Liver (tissue), 3 donors: ENCODE data around the gene QKI.

Experiments
- EGR1 ChIP-seq, 2 donors: IDR thresholded peaks; 2 replicates each; pipeline ENCODE4 v1.6.1; 2016 to 2018; ENCODE audit warnings: antibody characterized with exemption in 2 of 2, low read depth in 2 of 2
- NR2F2 ChIP-seq: IDR thresholded peaks from 2 replicates; pipeline ENCODE4 v1.6.1; 2016; ENCODE audit warnings: antibody characterized with exemption
- RAD21 ChIP-seq, 2 donors: IDR thresholded peaks; 2 replicates each; pipeline ENCODE4 v1.6.1; 2016; ENCODE audit warnings: antibody characterized with exemption in 2 of 2, mild to moderate bottlenecking in 2 of 2
- SP1 ChIP-seq: IDR thresholded peaks from 2 replicates; pipeline ENCODE4 v1.6.1; 2018; ENCODE audit warnings: antibody characterized with exemption, mild to moderate bottlenecking
- YY1 ChIP-seq: IDR thresholded peaks from 2 replicates; pipeline ENCODE4 v1.6.1; 2016; ENCODE audit warnings: antibody characterized with exemption, mild to moderate bottlenecking
- TF ChIP-seq, protein P1 (sequence below): fragments of 150-350 bp; IDR thresholded peaks from 2 replicates; pipeline ENCODE4 v1.5.1; 2017; ENCODE audit warnings: improper control_type of control experiment, low read depth, low read length; ENCODE audit not compliant: missing input control
- TF ChIP-seq, protein P2 (sequence below): IDR thresholded peaks from 2 replicates; pipeline ENCODE4 v1.6.1; 2016; ENCODE audit warnings: antibody characterized with exemption, mild to moderate bottlenecking
- TF ChIP-seq, protein P3 (sequence below): IDR thresholded peaks from 2 replicates; pipeline ENCODE4 v1.6.1; 2016; ENCODE audit warnings: antibody characterized with exemption
- TF ChIP-seq, protein P4 (sequence below): IDR thresholded peaks from 2 replicates; pipeline ENCODE4 v1.6.1; 2016; ENCODE audit warnings: antibody characterized with exemption
- donor health status: healthy.
- donor health status: healthy.

DNA sequence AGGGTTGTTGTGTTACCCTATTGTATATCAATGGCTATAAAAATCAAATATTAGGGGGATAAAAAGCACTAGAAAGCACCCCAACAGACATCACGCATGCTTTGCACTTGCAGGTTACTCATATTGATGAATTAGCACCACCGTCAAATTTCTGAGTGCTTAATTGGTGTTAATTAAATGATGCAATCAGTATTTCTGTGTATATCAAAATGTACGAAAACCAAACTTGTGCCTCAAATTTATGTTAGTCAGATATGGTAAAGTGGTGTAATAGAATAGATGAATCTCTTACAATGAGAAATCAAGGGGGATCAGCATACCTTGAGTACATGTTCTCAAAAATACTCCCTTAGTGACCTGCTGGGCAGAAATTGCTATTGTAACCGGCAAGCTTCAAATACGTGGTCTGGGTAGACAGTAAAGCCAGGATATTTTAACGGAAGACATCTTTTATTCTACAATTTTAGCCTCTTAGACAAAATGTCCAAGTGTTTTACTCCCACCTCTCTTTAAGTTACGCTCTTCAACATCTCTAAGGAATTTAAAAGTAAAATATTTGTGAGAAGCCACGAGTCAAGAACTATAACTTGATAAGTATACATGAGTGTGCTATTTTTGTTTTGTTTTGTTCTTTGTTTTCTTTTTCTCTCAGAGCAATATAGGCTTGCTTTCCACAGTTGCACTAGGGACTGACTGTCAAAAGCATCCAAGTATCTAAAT lies 166.0 kb downstream of the QKI start:
- TF ChIP-seq, protein P1, sequence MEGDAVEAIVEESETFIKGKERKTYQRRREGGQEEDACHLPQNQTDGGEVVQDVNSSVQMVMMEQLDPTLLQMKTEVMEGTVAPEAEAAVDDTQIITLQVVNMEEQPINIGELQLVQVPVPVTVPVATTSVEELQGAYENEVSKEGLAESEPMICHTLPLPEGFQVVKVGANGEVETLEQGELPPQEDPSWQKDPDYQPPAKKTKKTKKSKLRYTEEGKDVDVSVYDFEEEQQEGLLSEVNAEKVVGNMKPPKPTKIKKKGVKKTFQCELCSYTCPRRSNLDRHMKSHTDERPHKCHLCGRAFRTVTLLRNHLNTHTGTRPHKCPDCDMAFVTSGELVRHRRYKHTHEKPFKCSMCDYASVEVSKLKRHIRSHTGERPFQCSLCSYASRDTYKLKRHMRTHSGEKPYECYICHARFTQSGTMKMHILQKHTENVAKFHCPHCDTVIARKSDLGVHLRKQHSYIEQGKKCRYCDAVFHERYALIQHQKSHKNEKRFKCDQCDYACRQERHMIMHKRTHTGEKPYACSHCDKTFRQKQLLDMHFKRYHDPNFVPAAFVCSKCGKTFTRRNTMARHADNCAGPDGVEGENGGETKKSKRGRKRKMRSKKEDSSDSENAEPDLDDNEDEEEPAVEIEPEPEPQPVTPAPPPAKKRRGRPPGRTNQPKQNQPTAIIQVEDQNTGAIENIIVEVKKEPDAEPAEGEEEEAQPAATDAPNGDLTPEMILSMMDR = no peak
- TF ChIP-seq, protein P2, sequence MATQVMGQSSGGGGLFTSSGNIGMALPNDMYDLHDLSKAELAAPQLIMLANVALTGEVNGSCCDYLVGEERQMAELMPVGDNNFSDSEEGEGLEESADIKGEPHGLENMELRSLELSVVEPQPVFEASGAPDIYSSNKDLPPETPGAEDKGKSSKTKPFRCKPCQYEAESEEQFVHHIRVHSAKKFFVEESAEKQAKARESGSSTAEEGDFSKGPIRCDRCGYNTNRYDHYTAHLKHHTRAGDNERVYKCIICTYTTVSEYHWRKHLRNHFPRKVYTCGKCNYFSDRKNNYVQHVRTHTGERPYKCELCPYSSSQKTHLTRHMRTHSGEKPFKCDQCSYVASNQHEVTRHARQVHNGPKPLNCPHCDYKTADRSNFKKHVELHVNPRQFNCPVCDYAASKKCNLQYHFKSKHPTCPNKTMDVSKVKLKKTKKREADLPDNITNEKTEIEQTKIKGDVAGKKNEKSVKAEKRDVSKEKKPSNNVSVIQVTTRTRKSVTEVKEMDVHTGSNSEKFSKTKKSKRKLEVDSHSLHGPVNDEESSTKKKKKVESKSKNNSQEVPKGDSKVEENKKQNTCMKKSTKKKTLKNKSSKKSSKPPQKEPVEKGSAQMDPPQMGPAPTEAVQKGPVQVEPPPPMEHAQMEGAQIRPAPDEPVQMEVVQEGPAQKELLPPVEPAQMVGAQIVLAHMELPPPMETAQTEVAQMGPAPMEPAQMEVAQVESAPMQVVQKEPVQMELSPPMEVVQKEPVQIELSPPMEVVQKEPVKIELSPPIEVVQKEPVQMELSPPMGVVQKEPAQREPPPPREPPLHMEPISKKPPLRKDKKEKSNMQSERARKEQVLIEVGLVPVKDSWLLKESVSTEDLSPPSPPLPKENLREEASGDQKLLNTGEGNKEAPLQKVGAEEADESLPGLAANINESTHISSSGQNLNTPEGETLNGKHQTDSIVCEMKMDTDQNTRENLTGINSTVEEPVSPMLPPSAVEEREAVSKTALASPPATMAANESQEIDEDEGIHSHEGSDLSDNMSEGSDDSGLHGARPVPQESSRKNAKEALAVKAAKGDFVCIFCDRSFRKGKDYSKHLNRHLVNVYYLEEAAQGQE = no peak
- TF ChIP-seq RAD21 (IDR thresholded peaks at IDR 0.05) = no peak
- no peak for TF ChIP-seq NR2F2
- TF ChIP-seq EGR1 (IDR thresholded peaks at IDR 0.05; ENCODE audit: low read depth in 2 of 2) = no peak
- no peak for TF ChIP-seq YY1
- TF ChIP-seq, protein P3, sequence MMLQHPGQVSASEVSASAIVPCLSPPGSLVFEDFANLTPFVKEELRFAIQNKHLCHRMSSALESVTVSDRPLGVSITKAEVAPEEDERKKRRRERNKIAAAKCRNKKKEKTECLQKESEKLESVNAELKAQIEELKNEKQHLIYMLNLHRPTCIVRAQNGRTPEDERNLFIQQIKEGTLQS = no peak
- no peak for TF ChIP-seq SP1
- TF ChIP-seq, protein P4, sequence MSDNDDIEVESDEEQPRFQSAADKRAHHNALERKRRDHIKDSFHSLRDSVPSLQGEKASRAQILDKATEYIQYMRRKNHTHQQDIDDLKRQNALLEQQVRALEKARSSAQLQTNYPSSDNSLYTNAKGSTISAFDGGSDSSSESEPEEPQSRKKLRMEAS = no peak
